GM12891 (cell line): ENCODE measurements around the gene GRIK3.

ENCODE experiments used
- POLR2A ChIP-seq: IDR thresholded peaks from 2 replicates; pipeline ENCODE4 v1.6.1; 2011; ENCODE audit warnings: low read depth, low read length, control low read depth
- POLR2AphosphoS5 ChIP-seq: IDR thresholded peaks from 2 replicates; pipeline ENCODE4 v1.6.1; 2011; ENCODE audit warnings: low read depth, low read length, control low read depth
- SPI1 ChIP-seq: IDR thresholded peaks from 2 replicates; pipeline ENCODE4 v1.6.1; 2011; ENCODE audit warnings: low read depth, low read length, control low read depth
- TAF1 ChIP-seq: IDR thresholded peaks from 2 replicates; pipeline ENCODE4 v1.6.1; 2011; ENCODE audit warnings: low read depth, low read length, control low read depth

DNA sequence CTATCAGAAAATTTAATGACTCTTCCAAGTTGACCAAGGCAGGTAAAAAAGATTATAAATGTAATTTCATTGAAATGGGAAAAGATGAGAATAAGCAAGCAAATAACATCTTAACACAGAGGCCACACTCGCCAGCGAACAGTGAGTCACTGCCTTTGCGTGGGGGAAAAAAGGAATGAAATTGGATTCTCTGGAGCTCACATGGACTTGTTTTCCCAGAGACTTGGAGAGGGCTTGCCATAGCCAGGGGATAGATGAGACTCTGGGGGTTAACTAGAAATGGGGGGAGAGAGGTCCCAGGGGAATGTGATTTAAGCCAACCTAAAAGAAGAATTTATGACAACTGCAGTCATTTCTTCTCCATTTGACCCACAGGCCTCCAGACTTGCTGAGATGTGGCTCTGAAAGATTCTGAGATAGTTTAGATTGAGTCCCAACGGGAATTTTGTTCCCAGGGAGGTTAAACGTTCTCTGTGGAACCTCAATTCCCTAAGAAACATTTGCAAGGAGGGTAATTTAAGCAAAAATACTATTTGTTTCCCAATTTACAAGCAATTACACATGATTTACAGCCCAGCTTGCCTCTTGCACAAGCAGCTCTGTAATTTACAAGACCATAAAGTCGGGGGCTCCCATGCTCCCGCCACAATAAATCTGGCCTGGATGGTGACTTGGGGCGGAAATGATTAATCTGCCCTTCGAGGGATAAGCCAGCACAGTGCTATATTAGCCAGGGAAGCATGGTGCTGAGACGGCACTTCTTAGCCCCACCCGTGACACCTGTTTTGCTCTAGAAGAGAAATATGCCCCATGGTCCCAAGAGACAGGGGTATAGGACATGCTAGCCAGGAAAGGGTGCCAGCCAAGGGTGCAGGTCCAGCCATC, 68.8 kb downstream of the GRIK3 start:
- no peak for TF ChIP-seq POLR2AphosphoS5
- no peak for TF ChIP-seq POLR2A
- no peak for TF ChIP-seq TAF1
- TF ChIP-seq SPI1 = no peak
